Measurements from ENCODE around the gene B4GALNT4. TPM values are rescaled to one million over a fixed set of nuclear protein-coding genes. Genes with fewer than 3 reads are reported as not detected.
"Not testable (repeated sequence)": the region's sequence is repeated elsewhere in the genome, so short reads cannot be mapped to it uniquely, and the experiment has no call there.

The B4GALNT4 gene
- total RNA-seq, 1 experiment from 2014 or later = 1.9 TPM

GRCh38 chr11:331358-332060 lies 37.8 kb upstream of the B4GALNT4 start:
- H3K36me3 Mint-ChIP-seq (ENCODE audit: insufficient read depth, unreplicated experiment) = no peaks in the 10 kb centered on the region
- intact Hi-C loops (cut with micrococcal nuclease; ENCODE audit: unreplicated experiment) = no loop called here
- CTCF ChIA-PET = no interaction called here
- no TSS peak for BruUV-seq (replicated peaks)
- peaks cover 37% of the 10 kb centered on the region for H3K27me3 Mint-ChIP-seq (ENCODE audit: unreplicated experiment)
- no peaks in the 10 kb centered on the region for H3K4me1 Mint-ChIP-seq (ENCODE audit: low read depth, unreplicated experiment)
- no peak for DNase-seq
- H3K27ac Mint-ChIP-seq (ENCODE audit: unreplicated experiment) = no peak overlapping the region
- H3K9me3 Mint-ChIP-seq (ENCODE audit: low read depth, unreplicated experiment) = no peaks in the 10 kb centered on the region
- no peak overlapping the region for H3K4me3 Mint-ChIP-seq (ENCODE audit: low read depth, unreplicated experiment)
- no peak for TF ChIP-seq CTCF (IDR thresholded peaks at IDR 0.05; ENCODE audit: unreplicated experiment)

GRCh38 chr11:332651-333480 lies 36.4 kb upstream of the B4GALNT4 start:
- intact Hi-C loops (cut with micrococcal nuclease; ENCODE audit: unreplicated experiment) = no loop called here
- H3K27me3 Mint-ChIP-seq (ENCODE audit: unreplicated experiment) = peaks cover 44% of the 10 kb centered on the region
- no peaks in the 10 kb centered on the region for H3K36me3 Mint-ChIP-seq (ENCODE audit: insufficient read depth, unreplicated experiment)
- no peak overlapping the region for H3K27ac Mint-ChIP-seq (ENCODE audit: unreplicated experiment)
- no peak for DNase-seq
- H3K4me1 Mint-ChIP-seq (ENCODE audit: low read depth, unreplicated experiment) = no peaks in the 10 kb centered on the region
- H3K4me3 Mint-ChIP-seq (ENCODE audit: low read depth, unreplicated experiment) = no peak overlapping the region
- no peak for TF ChIP-seq CTCF (IDR thresholded peaks at IDR 0.05; ENCODE audit: unreplicated experiment)
- no peaks in the 10 kb centered on the region for H3K9me3 Mint-ChIP-seq (ENCODE audit: low read depth, unreplicated experiment)
- CTCF ChIA-PET = interaction anchor here (0.6 kb wide), 1 partner anchor 174 kb away, joined by 6 read pairs; the partner anchor contains the start of gene RNH1
- no TSS peak for BruUV-seq (replicated peaks)

GRCh38 chr11:333616-334263 lies 35.6 kb upstream of the B4GALNT4 start:
- BruUV-seq (replicated peaks); H3K27ac Mint-ChIP-seq (ENCODE audit: unreplicated experiment); H3K36me3 Mint-ChIP-seq (ENCODE audit: insufficient read depth, unreplicated experiment); H3K4me1 Mint-ChIP-seq (ENCODE audit: low read depth, unreplicated experiment); H3K4me3 Mint-ChIP-seq (ENCODE audit: low read depth, unreplicated experiment); H3K9me3 Mint-ChIP-seq (ENCODE audit: low read depth, unreplicated experiment); DNase-seq; intact Hi-C loops (cut with micrococcal nuclease; ENCODE audit: unreplicated experiment): not testable (repeated sequence)
- CTCF ChIA-PET = interaction anchor here (0.6 kb wide), 1 partner anchor 348 kb away, joined by 3 read pairs; no protein-coding TSS in a partner anchor
- peaks cover 44% of the 10 kb centered on the region for H3K27me3 Mint-ChIP-seq (ENCODE audit: unreplicated experiment)

- no peaks in the 10 kb centered on the region for H3K9me3 Mint-ChIP-seq (ENCODE audit: low read depth, unreplicated experiment)
- CTCF ChIA-PET = interaction anchor here (0.6 kb wide), 1 partner anchor 347 kb away, joined by 3 read pairs; no protein-coding TSS in a partner anchor
- BruUV-seq (replicated peaks) = no TSS peak
These were observed 34.9 kb upstream of the B4GALNT4 start for GRCh38 chr11:334264-334994.

More at GRCh38 chr11:334264-334994, 34.9 kb upstream of the B4GALNT4 start:
- Mint-ChIP-seq H3K36me3 (ENCODE audit: insufficient read depth, unreplicated experiment) (no peaks in the 10 kb centered on the region), H3K27ac (ENCODE audit: unreplicated experiment) (no peak overlapping the region), H3K4me3 (ENCODE audit: low read depth, unreplicated experiment) (no peak overlapping the region), H3K4me1 (ENCODE audit: low read depth, unreplicated experiment) (no peaks in the 10 kb centered on the region), H3K27me3 (ENCODE audit: unreplicated experiment) (peaks cover 44% of the 10 kb centered on the region)
- no peak for TF ChIP-seq CTCF (IDR thresholded peaks at IDR 0.05; ENCODE audit: unreplicated experiment)
- intact Hi-C loops (cut with micrococcal nuclease; ENCODE audit: unreplicated experiment) = no loop called here
- no peak for DNase-seq
